ENCODE results near the gene CEP68.
A peak's percentile ranks its signal among the peaks of the same experiment; 100 is the strongest.
"Not testable (repeated sequence)": the region's sequence is repeated elsewhere in the genome, so short reads cannot be mapped to it uniquely, and the experiment has no call there.

The CEP68 gene

GRCh38 chr2:65129826-65130663 lies 73.8 kb downstream of the CEP68 start, which contains the start of gene RAB1A:
Gene RAB1A (minus strand): TSS chr2:65130106. CDS start chr2:65129915, 191 bp downstream.
- DNase-seq (ENCODE audit: low read depth) = peak; percentile 98

- no peak for DNase-seq (ENCODE audit: low read depth)
Measured at GRCh38 chr2:65130664-65131175, 74.5 kb downstream of the CEP68 start.

GRCh38 chr2:65132930-65133329 lies 76.7 kb downstream of the CEP68 start:
- DNase-seq (ENCODE audit: low read depth) = not testable (repeated sequence)

GRCh38 chr2:65133626-65134025 lies 77.4 kb downstream of the CEP68 start:
- DNase-seq (ENCODE audit: low read depth) = no peak

GRCh38 chr2:65134158-65134557 lies 77.9 kb downstream of the CEP68 start:
- DNase-seq (ENCODE audit: low read depth) = no peak

GRCh38 chr2:65136253-65136652 lies 80.0 kb downstream of the CEP68 start:
- DNase-seq (ENCODE audit: low read depth) = no peak

Measured in activated T-cell treated with anti-CD3 and anti-CD28 coated beads for 48 hours (primary cell).